IMR-90 (cell line): ENCODE results near the gene DOCK7. TPM values are rescaled to one million over a fixed set of nuclear protein-coding genes. Genes with fewer than 3 reads are reported as not detected.

Experiments
- ATAC-seq: fragments of 200-7000 bp; cut with Tn5 transposase; 2 replicates; pipeline ENCODE4 v1.9.1; 2020; ENCODE audit warnings: low read depth, mild to moderate bottlenecking, moderate library complexity
- BruUV-seq: library from RNA; stranded (reverse); fragments of 400-500 nt; replicated peaks from 2 replicates; lab custom pipeline; 2021; lab: Mats Ljungman, UMichigan
- CTCF ChIA-PET: fragments of 300-600 bp; formaldehyde crosslinking; extraction: SDS; loops from one replicate; lab custom pipeline; 2021; ENCODE audit warnings: antibody characterized with exemption; lab: Yijun Ruan, JAX
- POLR2A ChIA-PET: fragments of 300-600 bp; sonication (Branson Sonifier 250); formaldehyde crosslinking; loops from one replicate; lab custom pipeline; 2022; ENCODE audit warnings: antibody characterized with exemption; ENCODE audit not compliant: unreplicated experiment; lab: Charles Lee
- DNase-seq: peaks from one replicate; pipeline ENCODE4 v3.0.0; 2013
- H2AFZ ChIP-seq: replicated peaks from 2 replicates; pipeline ENCODE3; 2013; ENCODE audit warnings: low read length, mild to moderate bottlenecking; ENCODE audit not compliant: poor library complexity
- H2AK5ac ChIP-seq: 2 replicates; pipeline ENCODE4 v1.6.1; 2013; ENCODE audit warnings: low read depth, low read length, inconsistent platforms
- H2AK9ac ChIP-seq: replicated peaks from 2 replicates; pipeline ENCODE3; 2013; ENCODE audit warnings: mild to moderate bottlenecking, low read depth, low read length, moderate library complexity; ENCODE audit not compliant: poor library complexity
- H2BK120ac ChIP-seq: 2 replicates; pipeline ENCODE4 v1.6.1; 2013; ENCODE audit warnings: low read depth, low read length, inconsistent platforms
- H2BK15ac ChIP-seq: 3 replicates; pipeline ENCODE4 v1.6.1; 2013; ENCODE audit warnings: low read depth, low read length, inconsistent platforms
- H2BK20ac ChIP-seq: 2 replicates; pipeline ENCODE4 v1.6.1; 2013; ENCODE audit warnings: low read depth, mild to moderate bottlenecking, inconsistent platforms, low read length, moderate library complexity
- H2BK5ac ChIP-seq: 2 replicates; pipeline ENCODE4 v1.6.1; 2013; ENCODE audit warnings: mild to moderate bottlenecking, low read depth, low read length, inconsistent platforms; ENCODE audit not compliant: poor library complexity, severe bottlenecking
- H3K14ac ChIP-seq: replicated peaks from 2 replicates; pipeline ENCODE4 v1.6.1; 2013; ENCODE audit warnings: low read depth, low read length, inconsistent platforms
- H3K18ac ChIP-seq: 2 replicates; pipeline ENCODE4 v1.6.1; 2013; ENCODE audit warnings: low read depth, low read length, control low read depth
- H3K23ac ChIP-seq: 2 replicates; pipeline ENCODE4 v1.6.1; 2013; ENCODE audit warnings: low read depth, low read length, inconsistent platforms
- H3K27ac ChIP-seq: 2 replicates; pipeline ENCODE4 v1.5.1; 2013; ENCODE audit warnings: mild to moderate bottlenecking, control low read depth, low read length; ENCODE audit not compliant: insufficient read depth
- H3K27me3 ChIP-seq: 2 replicates; pipeline ENCODE4 v1.6.1; 2013; ENCODE audit warnings: low read length; ENCODE audit not compliant: control insufficient read depth, insufficient read depth
- H3K36me3 ChIP-seq: 2 replicates; pipeline ENCODE4 v1.6.1; 2013; ENCODE audit warnings: low read length, mixed read lengths; ENCODE audit not compliant: control insufficient read depth, insufficient read depth
- H3K4ac ChIP-seq: 2 replicates; pipeline ENCODE4 v1.6.1; 2013; ENCODE audit warnings: low read depth, low read length, inconsistent platforms
- H3K4me1 ChIP-seq: 2 replicates; pipeline ENCODE4 v1.6.1; 2013; ENCODE audit warnings: low read length, mixed read lengths; ENCODE audit not compliant: control insufficient read depth, insufficient read depth
- H3K4me2 ChIP-seq: 2 replicates; pipeline ENCODE4 v1.6.1; 2013; ENCODE audit warnings: low read depth, mild to moderate bottlenecking, control low read depth, low read length, moderate library complexity
- H3K4me3 ChIP-seq: 2 replicates; pipeline ENCODE4 v1.5.1; 2013; ENCODE audit warnings: low read depth, mild to moderate bottlenecking, control low read depth, low read length, moderate library complexity; ENCODE audit not compliant: insufficient read depth
- H3K56ac ChIP-seq: 2 replicates; pipeline ENCODE4 v1.6.1; 2013; ENCODE audit warnings: low read length, inconsistent platforms; ENCODE audit not compliant: insufficient read depth; ENCODE audit errors: extremely low read depth
- H3K79me1 ChIP-seq, 2 experiments: 2 replicates each; pipeline ENCODE4 v1.6.1; 2013; ENCODE audit warnings: low read length in 2 of 2, inconsistent platforms in 1 of 2, low read depth in 1 of 2
- H3K9ac ChIP-seq: 2 replicates; pipeline ENCODE4 v1.6.1; 2013; ENCODE audit warnings: low read depth, low read length, control low read depth
- H3K9me1 ChIP-seq: 2 replicates; pipeline ENCODE4 v1.6.1; 2013; ENCODE audit warnings: low read length, inconsistent platforms; ENCODE audit not compliant: insufficient read depth
- H3K9me3 ChIP-seq: 2 replicates; pipeline ENCODE4 v1.6.1; 2013; ENCODE audit warnings: low read length; ENCODE audit not compliant: control insufficient read depth, insufficient read depth
- H4K20me1 ChIP-seq: 2 replicates; pipeline ENCODE4 v1.6.1; 2013; ENCODE audit warnings: low read length, inconsistent platforms; ENCODE audit not compliant: insufficient read depth
- H4K5ac ChIP-seq: 2 replicates; pipeline ENCODE4 v1.6.1; 2013; ENCODE audit warnings: mild to moderate bottlenecking, low read depth, low read length, control low read depth
- H4K8ac ChIP-seq, 2 experiments: 2 replicates each; pipeline ENCODE4 v1.6.1; 2013; ENCODE audit warnings: low read depth in 2 of 2, low read length in 2 of 2, control low read depth in 1 of 2, inconsistent platforms in 1 of 2
- H4K91ac ChIP-seq: 2 replicates; pipeline ENCODE4 v1.6.1; 2013; ENCODE audit warnings: low read depth, low read length, inconsistent platforms; ENCODE audit not compliant: insufficient read depth
- CHD1 ChIP-seq: IDR thresholded peaks from 2 replicates; pipeline ENCODE4 v1.6.1; 2012; ENCODE audit warnings: low read depth, low read length, improper control_type of control experiment
- MAFK ChIP-seq: IDR thresholded peaks from 2 replicates; pipeline ENCODE4 v1.6.1; 2012; ENCODE audit warnings: low read depth, low read length, improper control_type of control experiment
- MAZ ChIP-seq: IDR thresholded peaks from 2 replicates; pipeline ENCODE4 v1.6.1; 2012; ENCODE audit warnings: low read depth, mild to moderate bottlenecking, low read length, improper control_type of control experiment, moderate library complexity, borderline replicate concordance
- POLR2A ChIP-seq: IDR thresholded peaks from 2 replicates; pipeline ENCODE4 v1.6.1; 2012; ENCODE audit warnings: mild to moderate bottlenecking, low read depth, low read length
- WGBS, 2 experiments: methylation state at CpG; one replicate each; pipeline versions ENCODE4 v1.1.5 to v1.1.7; 2013; ENCODE audit warnings: missing lambda C conversion rate in 2 of 2; ENCODE audit not compliant: insufficient read length in 1 of 2; ENCODE audit errors: extremely low coverage in 2 of 2; 5-methylcytosine and 5-hydroxymethylcytosine counted together
- dilution Hi-C: fragments of 300-500 bp; cut with HindIII; formaldehyde crosslinking; loops from one replicate; pipeline ENCODE4 v1.14.3; 2018; ENCODE audit warnings: low sequenced_read_pairs; ENCODE audit not compliant: unreplicated experiment
- in situ Hi-C: fragments of 300-500 bp; cut with MboI; formaldehyde crosslinking; loops from 3 replicates; pipeline ENCODE4 v1.14.3; 2019; ENCODE audit warnings: low sequenced_read_pairs, inconsistent platforms, mixed read lengths
- intact Hi-C: fragments of 100-400 bp; cut with micrococcal nuclease; formaldehyde crosslinking; loops from 2 replicates; pipeline ENCODE4 v1.10.0; 2022
- polyA plus RNA-seq, 3 experiments: library from polyadenylated mRNA; depleted of rRNA; stranded (reverse); fragments of >200 nt; gene quantifications; 2 replicates each; pipeline ENCODE4 v1.2.3, GENCODE V29; 2012; ENCODE audit warnings: low replicate concordance in 1 of 3
- total RNA-seq: library from RNA; depleted of rRNA; stranded (reverse); fragments of >200 nt; gene quantifications from 2 replicates; pipeline ENCODE4 v1.2.3, GENCODE V29; 2012
- TF ChIP-seq, protein P1 (sequence below): fragments of 150-350 bp; IDR thresholded peaks from 2 replicates; pipeline ENCODE4 v1.6.1; 2016; ENCODE audit warnings: low read depth, mild to moderate bottlenecking, low read length, moderate library complexity, borderline replicate concordance

DOCK7 gene
- total and polyA plus RNA-seq, 2 of the 4 experiments (the other 2 are of a cell fraction) = 38.0 to 97.7 TPM

GRCh38 chr1:62492521-62492920 lies 195.7 kb downstream of the DOCK7 start:
- Histone ChIP-seq H3K14ac (no peak overlapping the region), H3K27me3 (no peaks in the 10 kb centered on the region), H3K18ac (no peak overlapping the region), H2BK120ac (no peak overlapping the region), H3K36me3 (peaks cover 20% of the 10 kb centered on the region), H3K4ac (no peak overlapping the region), H3K4me3 (no peak overlapping the region), H3K79me1 (peaks cover 0 to 5% of the 10 kb centered on the region in 2 experiments; a peak in 2 of 4 replicates), H2BK20ac (no peak overlapping the region), H3K56ac (no peak overlapping the region), H2AK5ac (no peak overlapping the region), H2BK5ac (no peak overlapping the region), H4K5ac (no peak overlapping the region), H3K9me1 (peaks cover 3% of the 10 kb centered on the region), H2AK9ac (no peak overlapping the region), H3K4me2 (no peak overlapping the region), H3K9me3 (no peaks in the 10 kb centered on the region), H3K23ac (no peak overlapping the region), H4K20me1 (no peaks in the 10 kb centered on the region), H4K91ac (no peak overlapping the region), H2BK15ac (no peak overlapping the region), H2AFZ (no peak overlapping the region), H4K8ac (no peak overlapping the region), H3K9ac (no peak overlapping the region), H3K4me1 (peaks cover 2% of the 10 kb centered on the region; the same call in 1 of the 2 replicates), H3K27ac (no peak overlapping the region)
- CTCF ChIA-PET = no interaction called here
- intact Hi-C loops (no loop called here), in situ Hi-C loops (no loop called here), dilution Hi-C loops (no loop called here)
- DNase-seq (no peak), ATAC-seq (no peak)
- WGBS, 2 experiments = no CpG with 5 or more reads among the region's 2 CpGs
- TF ChIP-seq POLR2A (no peak), MAZ (no peak), CHD1 (no peak), MAFK (no peak)
- TF ChIP-seq, protein P1, sequence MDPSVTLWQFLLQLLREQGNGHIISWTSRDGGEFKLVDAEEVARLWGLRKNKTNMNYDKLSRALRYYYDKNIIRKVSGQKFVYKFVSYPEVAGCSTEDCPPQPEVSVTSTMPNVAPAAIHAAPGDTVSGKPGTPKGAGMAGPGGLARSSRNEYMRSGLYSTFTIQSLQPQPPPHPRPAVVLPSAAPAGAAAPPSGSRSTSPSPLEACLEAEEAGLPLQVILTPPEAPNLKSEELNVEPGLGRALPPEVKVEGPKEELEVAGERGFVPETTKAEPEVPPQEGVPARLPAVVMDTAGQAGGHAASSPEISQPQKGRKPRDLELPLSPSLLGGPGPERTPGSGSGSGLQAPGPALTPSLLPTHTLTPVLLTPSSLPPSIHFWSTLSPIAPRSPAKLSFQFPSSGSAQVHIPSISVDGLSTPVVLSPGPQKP = no peak
- BruUV-seq = no TSS peak
- POLR2A ChIA-PET = no interaction called here
